22Rv1 (cell line): ENCODE results near the gene CSF3.

Experiments used
- H3K27ac ChIP-seq: fragments of 450-650 bp; 2 replicates; pipeline ENCODE4 v1.5.1; 2017
- ZFX ChIP-seq: fragments of 450-650 bp; IDR thresholded peaks from 2 replicates; pipeline ENCODE4 v1.6.1; 2017; ENCODE audit warnings: antibody characterized with exemption, borderline replicate concordance
- TF ChIP-seq, protein P1 (sequence below): fragments of 450-650 bp; IDR thresholded peaks from 2 replicates; pipeline ENCODE4 v1.5.1; 2017; ENCODE audit warnings: mild to moderate bottlenecking

CSF3 gene

DNA sequence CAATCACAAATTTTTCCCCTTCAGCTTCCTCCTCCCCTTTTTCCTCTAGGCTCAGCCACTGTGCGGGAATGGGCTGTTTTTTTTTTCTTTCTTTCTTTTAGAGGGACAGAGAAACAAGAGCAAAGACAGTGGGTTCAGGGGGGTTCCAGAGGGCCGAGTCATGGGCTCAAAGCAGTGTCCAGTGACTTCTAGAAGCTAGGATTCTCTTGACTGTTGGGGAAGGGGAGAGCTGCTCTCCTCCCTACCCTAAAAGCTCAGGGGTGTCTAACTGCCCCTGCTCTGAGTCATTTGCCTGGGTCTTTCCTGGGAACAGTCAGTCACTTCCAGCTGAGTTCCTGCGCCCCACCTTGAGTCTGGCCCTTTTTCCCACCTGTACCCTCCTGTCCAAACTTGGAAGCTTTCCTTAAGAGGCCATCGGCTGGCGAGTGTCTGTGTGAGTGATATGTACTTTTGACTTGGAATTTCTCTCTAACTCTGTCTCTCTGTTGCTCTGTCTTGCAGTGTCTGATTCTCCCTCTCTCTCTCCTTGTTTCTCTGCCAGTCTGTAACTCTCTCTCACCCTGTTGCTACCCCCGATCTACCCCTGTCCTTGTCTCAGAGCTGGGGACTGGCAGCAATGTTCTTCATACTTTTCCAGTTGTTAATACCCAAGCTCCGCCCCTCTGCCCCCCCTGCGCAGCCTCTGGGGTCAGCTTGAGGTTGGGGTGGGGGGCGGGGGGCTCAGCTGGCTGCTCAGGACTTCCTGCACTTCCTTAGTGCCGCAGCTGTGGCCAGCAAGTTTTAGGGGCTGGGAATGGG is 49.9 kb downstream of the CSF3 start:
- no peak for TF ChIP-seq ZFX
- H3K27ac ChIP-seq, result no peak overlapping the region

DNA sequence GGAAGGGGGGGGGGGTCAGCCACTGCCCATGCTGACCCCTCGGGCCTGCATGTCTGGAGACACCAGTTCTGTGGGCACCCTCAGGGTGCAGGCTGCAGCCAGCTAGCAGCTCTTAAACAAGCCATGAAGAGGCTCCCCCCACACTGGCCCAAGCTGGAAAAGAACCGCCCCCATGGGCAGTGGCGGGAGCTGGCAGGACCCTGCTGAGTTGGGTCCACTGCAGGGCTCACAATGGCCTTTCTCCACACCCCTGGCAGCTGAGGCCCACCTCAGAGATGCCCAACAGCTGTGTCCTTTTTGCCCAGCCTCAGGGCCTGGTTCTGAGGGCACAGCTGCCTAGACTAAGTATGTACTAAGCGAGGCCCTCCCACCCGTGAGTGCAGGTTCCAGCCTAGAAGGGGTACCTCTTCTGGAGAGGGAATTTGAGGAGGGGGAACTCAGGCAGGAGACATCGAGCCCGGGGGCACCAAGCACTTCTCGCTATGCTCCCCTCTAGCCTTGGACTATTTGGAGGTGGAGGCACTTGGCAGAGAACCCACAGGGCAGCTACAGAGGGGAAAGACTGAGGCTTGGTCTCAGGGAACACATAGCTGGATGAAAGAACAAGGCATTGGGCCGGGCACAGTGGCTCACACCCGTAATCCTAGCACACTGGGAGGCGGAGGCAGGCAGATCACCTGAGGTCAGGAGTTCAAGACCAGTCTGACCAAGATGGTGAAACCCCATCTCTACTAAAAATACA is 50.7 kb downstream of the CSF3 start:
- no peak overlapping the region for H3K27ac ChIP-seq
- TF ChIP-seq, protein P1, sequence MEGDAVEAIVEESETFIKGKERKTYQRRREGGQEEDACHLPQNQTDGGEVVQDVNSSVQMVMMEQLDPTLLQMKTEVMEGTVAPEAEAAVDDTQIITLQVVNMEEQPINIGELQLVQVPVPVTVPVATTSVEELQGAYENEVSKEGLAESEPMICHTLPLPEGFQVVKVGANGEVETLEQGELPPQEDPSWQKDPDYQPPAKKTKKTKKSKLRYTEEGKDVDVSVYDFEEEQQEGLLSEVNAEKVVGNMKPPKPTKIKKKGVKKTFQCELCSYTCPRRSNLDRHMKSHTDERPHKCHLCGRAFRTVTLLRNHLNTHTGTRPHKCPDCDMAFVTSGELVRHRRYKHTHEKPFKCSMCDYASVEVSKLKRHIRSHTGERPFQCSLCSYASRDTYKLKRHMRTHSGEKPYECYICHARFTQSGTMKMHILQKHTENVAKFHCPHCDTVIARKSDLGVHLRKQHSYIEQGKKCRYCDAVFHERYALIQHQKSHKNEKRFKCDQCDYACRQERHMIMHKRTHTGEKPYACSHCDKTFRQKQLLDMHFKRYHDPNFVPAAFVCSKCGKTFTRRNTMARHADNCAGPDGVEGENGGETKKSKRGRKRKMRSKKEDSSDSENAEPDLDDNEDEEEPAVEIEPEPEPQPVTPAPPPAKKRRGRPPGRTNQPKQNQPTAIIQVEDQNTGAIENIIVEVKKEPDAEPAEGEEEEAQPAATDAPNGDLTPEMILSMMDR, result no peak
- TF ChIP-seq ZFX, result no peak
